Liver (tissue), 9 donors: Measurements from ENCODE around the gene ARHGEF39. TPM values are rescaled to one million over a fixed set of nuclear protein-coding genes. Genes with fewer than 3 reads are reported as not detected.

Experiments
- DNase-seq: peaks from one replicate; pipeline ENCODE4 v3.0.0-alpha.2; 2017; ENCODE audit warnings: low spot score
- H3K27ac ChIP-seq, 2 donors: one replicate each; pipeline ENCODE4 v1.7.0; 2013; ENCODE audit warnings: inconsistent platforms in 2 of 2, low read length in 2 of 2, control low read depth in 1 of 2, low read depth in 1 of 2, mild to moderate bottlenecking in 1 of 2
- H3K27me3 ChIP-seq, 4 donors: one replicate each; pipeline versions ENCODE4 v1.6.1 to v1.7.0; 2013; ENCODE audit warnings: low read length in 3 of 4, inconsistent platforms in 1 of 4, mild to moderate bottlenecking in 1 of 4, moderate library complexity in 1 of 4; ENCODE audit not compliant: control insufficient read depth in 4 of 4, insufficient read depth in 4 of 4
- H3K36me3 ChIP-seq, 4 donors: one replicate each; pipeline versions ENCODE4 v1.6.1 to v1.7.0; 2013; ENCODE audit warnings: low read length in 3 of 4, mild to moderate bottlenecking in 3 of 4, low read depth in 1 of 4, moderate library complexity in 1 of 4; ENCODE audit not compliant: control insufficient read depth in 4 of 4, insufficient read depth in 3 of 4
- H3K4me1 ChIP-seq, 4 donors: one replicate each; pipeline versions ENCODE4 v1.6.1 to v1.7.0; 2013; ENCODE audit warnings: low read length in 3 of 4, mild to moderate bottlenecking in 3 of 4, moderate library complexity in 1 of 4; ENCODE audit not compliant: control insufficient read depth in 4 of 4, insufficient read depth in 4 of 4
- H3K4me3 ChIP-seq, 3 donors: one replicate each; pipeline versions ENCODE4 v1.6.1 to v1.7.0; 2013; ENCODE audit warnings: low read length in 3 of 3, control low read depth in 1 of 3, low read depth in 1 of 3, mild to moderate bottlenecking in 1 of 3
- H3K9ac ChIP-seq, 2 donors: one replicate each; pipeline ENCODE4 v1.7.0; 2013; ENCODE audit warnings: low read length in 2 of 2, mild to moderate bottlenecking in 2 of 2, moderate library complexity in 2 of 2, control low read depth in 1 of 2, low read depth in 1 of 2
- H3K9me3 ChIP-seq, 4 donors: one replicate each; pipeline versions ENCODE4 v1.6.1 to v1.7.0; 2013; ENCODE audit warnings: low read length in 3 of 4; ENCODE audit not compliant: control insufficient read depth in 4 of 4
- ATF3 ChIP-seq: IDR thresholded peaks from 2 replicates; pipeline ENCODE4 v1.6.1; 2016; ENCODE audit warnings: antibody characterized with exemption
- CTCF ChIP-seq: fragments of 150-350 bp; IDR thresholded peaks from 2 replicates; pipeline ENCODE4 v1.5.1; 2017; ENCODE audit warnings: improper control_type of control experiment, low read depth, low read length; ENCODE audit not compliant: missing input control
- EGR1 ChIP-seq, 2 donors: IDR thresholded peaks; 2 replicates each; pipeline ENCODE4 v1.6.1; 2016 to 2018; ENCODE audit warnings: antibody characterized with exemption in 2 of 2, low read depth in 2 of 2
- FOXA1 ChIP-seq: IDR thresholded peaks from 2 replicates; pipeline ENCODE4 v1.6.1; 2016; ENCODE audit warnings: antibody characterized with exemption
- FOXA2 ChIP-seq: IDR thresholded peaks from 2 replicates; pipeline ENCODE4 v1.6.1; 2016; ENCODE audit warnings: antibody characterized with exemption
- GABPA ChIP-seq, 2 donors: IDR thresholded peaks in 1 of 2; conservative IDR thresholded peaks in 1 of 2; 2 replicates each; pipeline ENCODE4 v1.6.1; 2016; ENCODE audit warnings: antibody characterized with exemption in 2 of 2, mild to moderate bottlenecking in 1 of 2, moderate library complexity in 1 of 2
- HNF4A ChIP-seq, 2 donors: conservative IDR thresholded peaks; 2 replicates each; pipeline ENCODE4 v1.6.1; 2016; ENCODE audit warnings: antibody characterized with exemption in 2 of 2, mild to moderate bottlenecking in 2 of 2
- HNF4G ChIP-seq: IDR thresholded peaks from 2 replicates; pipeline ENCODE4 v1.6.1; 2016; ENCODE audit warnings: antibody characterized with exemption
- JUND ChIP-seq, 2 donors: IDR thresholded peaks; 2 replicates each; pipeline ENCODE4 v1.6.1; 2016; ENCODE audit warnings: antibody characterized with exemption in 2 of 2
- MAX ChIP-seq: IDR thresholded peaks from 2 replicates; pipeline ENCODE4 v1.6.1; 2016; ENCODE audit warnings: antibody characterized with exemption
- NR2F2 ChIP-seq: IDR thresholded peaks from 2 replicates; pipeline ENCODE4 v1.6.1; 2016; ENCODE audit warnings: antibody characterized with exemption
- RAD21 ChIP-seq, 2 donors: IDR thresholded peaks; 2 replicates each; pipeline ENCODE4 v1.6.1; 2016; ENCODE audit warnings: antibody characterized with exemption in 2 of 2, mild to moderate bottlenecking in 2 of 2
- REST ChIP-seq: IDR thresholded peaks from 2 replicates; pipeline ENCODE4 v1.6.1; 2016; ENCODE audit warnings: antibody characterized with exemption, mild to moderate bottlenecking
- RXRA ChIP-seq, 2 donors: IDR thresholded peaks; 2 replicates each; pipeline ENCODE4 v1.6.1; 2017 to 2018; ENCODE audit warnings: antibody characterized with exemption in 2 of 2, mild to moderate bottlenecking in 1 of 2
- SP1 ChIP-seq: IDR thresholded peaks from 2 replicates; pipeline ENCODE4 v1.6.1; 2018; ENCODE audit warnings: antibody characterized with exemption, mild to moderate bottlenecking
- TAF1 ChIP-seq: conservative IDR thresholded peaks from 2 replicates; pipeline ENCODE4 v1.6.1; 2016; ENCODE audit warnings: antibody characterized with exemption, mild to moderate bottlenecking
- YY1 ChIP-seq: IDR thresholded peaks from 2 replicates; pipeline ENCODE4 v1.6.1; 2016; ENCODE audit warnings: antibody characterized with exemption, mild to moderate bottlenecking
- ZBTB33 ChIP-seq: IDR thresholded peaks from 2 replicates; pipeline ENCODE4 v1.6.1; 2016; ENCODE audit warnings: antibody characterized with exemption
- WGBS: extraction: QIAGEN DNeasy Blood & Tissue Kit; methylation state at CpG from one replicate; pipeline ENCODE4 v1.1.7; 2013; 5-methylcytosine and 5-hydroxymethylcytosine counted together
- polyA plus RNA-seq, 2 donors: library from polyadenylated mRNA; stranded (reverse) in 1 of 2; unstranded in 1 of 2; fragments of 200-250 nt in 1 of 2; fragments of >200 nt in 1 of 2; fragmentation: Nextera tagmentation in 1 of 2; extraction: Ambion mirVana in 1 of 2; gene quantifications; one replicate each; pipeline versions ENCODE4 v1.2.1 to v1.2.3, GENCODE V29; 2013 to 2015
- total RNA-seq, 2 donors: library from RNA; depleted of rRNA; stranded (reverse); fragments of >200 nt; gene quantifications; one replicate each; pipeline ENCODE4 v1.2.3, GENCODE V29; 2014
- donor health status: healthy.
- donor health status: healthy.
- donor health status: healthy.
- donor health status: healthy.
- donor health status: healthy.

Gene ARHGEF39
- total and polyA plus RNA-seq, 4 donors, result under 0.01 to 7.4 (median 0.74) TPM

- H3K9me3 ChIP-seq, result no peaks in the 10 kb centered on the region
- H3K4me1 ChIP-seq, result no peaks in the 10 kb centered on the region
- no peak for DNase-seq
- no peaks in the 10 kb centered on the region for H3K27me3 ChIP-seq
- H3K4me3 ChIP-seq, result no peak overlapping the region
- H3K27ac ChIP-seq, result no peak overlapping the region
- 91% methylated on average over 21 of the region's 21 CpGs for WGBS
- no peak for TF ChIP-seq HNF4A (conservative IDR thresholded peaks at IDR 0.05)
- TF ChIP-seq ATF3, result no peak
- no peak for TF ChIP-seq ZBTB33
- no peak for TF ChIP-seq FOXA1
- no peak for TF ChIP-seq FOXA2
- no peak for TF ChIP-seq JUND (IDR thresholded peaks at IDR 0.05)
- no peak for TF ChIP-seq CTCF
- no peak for TF ChIP-seq SP1
- TF ChIP-seq GABPA (IDR thresholded peaks at IDR 0.05 in 1 of 2, conservative IDR thresholded peaks at IDR 0.05 in 1 of 2), result no peak
- no peak for TF ChIP-seq RAD21 (IDR thresholded peaks at IDR 0.05)
- no peak for TF ChIP-seq HNF4G
- TF ChIP-seq YY1, result no peak
- no peak for TF ChIP-seq RXRA (IDR thresholded peaks at IDR 0.05)
- TF ChIP-seq MAX, result no peak
- no peak for TF ChIP-seq TAF1
- TF ChIP-seq NR2F2, result no peak
- TF ChIP-seq REST, result no peak
- no peak for TF ChIP-seq EGR1 (IDR thresholded peaks at IDR 0.05; ENCODE audit: low read depth in 2 of 2)
- H3K36me3 ChIP-seq, result peaks cover 52 to 92% (median 82%) of the 10 kb centered on the region in 4 donors
- H3K9ac ChIP-seq, result no peak overlapping the region
Observed at GRCh38 chr9:35711501-35712428, 46.8 kb upstream of the ARHGEF39 start.
